Activated T-cell treated with anti-CD3 and anti-CD28 coated beads, Interleukin-2, amount 50 U/mL, for 72 hours (primary cell): Measurements from ENCODE around the gene ZBTB38. TPM values are rescaled to one million over a fixed set of nuclear protein-coding genes. Genes with fewer than 3 reads are reported as not detected.

ENCODE experiments used
- ATAC-seq, 2 donors: fragments of 150-1000 bp; cut with Tn5 transposase; replicated peaks in 1 of 2; 2 replicates each; pipeline ENCODE4 v1.10.0; 2021; ENCODE audit warnings: moderate library complexity in 2 of 2, mild to moderate bottlenecking in 1 of 2
- DNase-seq, 2 donors: peaks; one replicate each; pipeline ENCODE4 v3.0.0; 2021 to 2022; ENCODE audit warnings: mixed read lengths in 1 of 2
- H3K27ac Mint-ChIP-seq: one replicate; pipeline ENCODE4 v1.8.0; 2022; ENCODE audit warnings: mild to moderate bottlenecking, moderate library complexity, mixed read lengths
- H3K27me3 Mint-ChIP-seq: one replicate; pipeline ENCODE4 v1.8.0; 2022; ENCODE audit warnings: low read depth, mixed read lengths
- H3K36me3 Mint-ChIP-seq, 2 donors: one replicate each; pipeline ENCODE4 v1.8.0; 2022; ENCODE audit warnings: mixed read lengths in 2 of 2, mild to moderate bottlenecking in 1 of 2; ENCODE audit not compliant: insufficient read depth in 2 of 2
- H3K4me1 Mint-ChIP-seq: one replicate; pipeline ENCODE4 v1.8.0; 2022; ENCODE audit warnings: low read depth, mixed read lengths
- H3K4me3 Mint-ChIP-seq, 2 donors: one replicate each; pipeline ENCODE4 v1.8.0; 2022; ENCODE audit warnings: mild to moderate bottlenecking in 2 of 2, mixed read lengths in 2 of 2, moderate library complexity in 2 of 2
- H3K9me3 Mint-ChIP-seq, 2 donors: one replicate each; pipeline ENCODE4 v1.8.0; 2022; ENCODE audit warnings: mixed read lengths in 2 of 2
- total RNA-seq, 2 donors: library from RNA; stranded (reverse); gene quantifications; one replicate each; pipeline ENCODE4 v1.2.3, GENCODE V29; 2022

Gene ZBTB38
- total RNA-seq, 2 donors from 2014 or later, result 50.7 to 82.9 TPM

GRCh38 chr3:141343865-141344271 lies 24.4 kb upstream of the ZBTB38 start:
- Mint-ChIP-seq H3K4me3 (no peak overlapping the region), H3K9me3 (peaks cover 0 to 3% of the 10 kb centered on the region in 2 donors), H3K36me3 (no peaks in the 10 kb centered on the region), H3K4me1 (no peaks in the 10 kb centered on the region), H3K27me3 (peaks cover 4% of the 10 kb centered on the region), H3K27ac (no peak overlapping the region)
- ATAC-seq (no peak), DNase-seq (no peak)

GRCh38 chr3:141345528-141345927 lies 22.8 kb upstream of the ZBTB38 start:
- Mint-ChIP-seq H3K9me3 (peaks cover 2 to 7% of the 10 kb centered on the region in 2 donors), H3K4me1 (no peaks in the 10 kb centered on the region), H3K27ac (no peak overlapping the region), H3K4me3 (no peak overlapping the region), H3K36me3 (peaks cover 4 to 6% of the 10 kb centered on the region in 2 donors), H3K27me3 (peaks cover 4% of the 10 kb centered on the region)
- ATAC-seq (no peak), DNase-seq (no peak)

DNA sequence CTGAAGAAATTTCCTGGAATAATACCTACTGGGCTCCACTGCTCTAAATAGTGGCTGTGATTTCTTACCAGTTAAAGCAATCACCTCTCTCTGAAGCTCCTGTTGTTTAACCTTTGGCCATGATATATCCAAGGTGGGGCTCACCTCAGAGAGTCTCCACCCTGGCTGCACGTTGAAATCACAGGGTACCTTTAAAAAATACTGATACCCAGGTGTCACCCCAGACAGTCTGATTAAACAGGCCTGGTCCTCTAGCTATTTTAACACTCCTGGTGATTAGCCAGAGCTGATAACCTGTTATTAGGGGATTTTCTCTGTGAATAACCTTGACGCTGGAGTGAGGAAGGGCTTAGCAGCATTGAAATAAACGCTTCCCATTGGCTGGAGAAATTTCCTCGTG lies 22.3 kb upstream of the ZBTB38 start:
- Mint-ChIP-seq H3K4me1 (no peaks in the 10 kb centered on the region), H3K27me3 (peaks cover 4% of the 10 kb centered on the region), H3K27ac (no peak overlapping the region), H3K9me3 (peaks cover 2 to 7% of the 10 kb centered on the region in 2 donors), H3K4me3 (no peak overlapping the region), H3K36me3 (peaks cover 4 to 6% of the 10 kb centered on the region in 2 donors)
- no peak for ATAC-seq
- DNase-seq, result no peak

GRCh38 chr3:141346418-141346817 lies 21.9 kb upstream of the ZBTB38 start:
- DNase-seq (no peak), ATAC-seq (no peak)
- no peaks in the 10 kb centered on the region for H3K4me1 Mint-ChIP-seq
- H3K27ac Mint-ChIP-seq, result no peak overlapping the region
- peaks cover 4 to 6% of the 10 kb centered on the region in 2 donors for H3K36me3 Mint-ChIP-seq
- no peak overlapping the region for H3K4me3 Mint-ChIP-seq
- peaks cover 2 to 5% of the 10 kb centered on the region in 2 donors for H3K9me3 Mint-ChIP-seq
- peaks cover 4% of the 10 kb centered on the region for H3K27me3 Mint-ChIP-seq

GRCh38 chr3:141346839-141347238 lies 21.5 kb upstream of the ZBTB38 start:
- H3K36me3 Mint-ChIP-seq, result peaks cover 4 to 6% of the 10 kb centered on the region in 2 donors
- no peak for ATAC-seq
- no peak overlapping the region for H3K4me3 Mint-ChIP-seq

GRCh38 chr3:141348837-141349236 lies 19.5 kb upstream of the ZBTB38 start:
- Mint-ChIP-seq H3K27ac (no peak overlapping the region), H3K4me3 (no peak overlapping the region), H3K36me3 (peaks cover 4 to 6% of the 10 kb centered on the region in 2 donors), H3K27me3 (no peaks in the 10 kb centered on the region), H3K4me1 (no peaks in the 10 kb centered on the region), H3K9me3 (peaks cover 2 to 5% of the 10 kb centered on the region in 2 donors)
- ATAC-seq (no peak), DNase-seq (no peak)

More at GRCh38 chr3:141346839-141347238, 21.5 kb upstream of the ZBTB38 start:
- Mint-ChIP-seq H3K4me1 (no peaks in the 10 kb centered on the region), H3K27ac (no peak overlapping the region), H3K27me3 (peaks cover 4% of the 10 kb centered on the region), H3K9me3 (peaks cover 2 to 5% of the 10 kb centered on the region in 2 donors)
- DNase-seq, result no peak

DNA sequence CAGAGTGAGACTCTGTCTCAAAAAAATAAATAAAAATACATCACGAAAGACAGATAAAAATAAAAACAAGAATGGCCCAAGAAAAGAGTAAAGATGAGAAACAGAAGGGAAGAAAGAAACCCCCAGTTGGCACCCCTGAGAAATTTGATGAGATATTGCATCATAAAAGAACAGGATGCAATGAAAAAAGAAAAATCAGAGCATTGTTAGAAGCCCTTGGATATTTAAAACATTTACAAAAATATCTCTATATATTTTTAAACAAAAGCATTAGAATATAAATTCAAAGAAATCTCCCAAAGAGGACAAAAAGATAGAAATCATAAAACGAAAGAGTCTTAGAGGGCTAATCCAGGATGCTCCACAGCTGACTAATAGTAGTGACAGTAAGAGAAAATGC lies 18.6 kb upstream of the ZBTB38 start:
- peaks cover 4 to 6% of the 10 kb centered on the region in 2 donors for H3K36me3 Mint-ChIP-seq
- no peak for ATAC-seq

DNA sequence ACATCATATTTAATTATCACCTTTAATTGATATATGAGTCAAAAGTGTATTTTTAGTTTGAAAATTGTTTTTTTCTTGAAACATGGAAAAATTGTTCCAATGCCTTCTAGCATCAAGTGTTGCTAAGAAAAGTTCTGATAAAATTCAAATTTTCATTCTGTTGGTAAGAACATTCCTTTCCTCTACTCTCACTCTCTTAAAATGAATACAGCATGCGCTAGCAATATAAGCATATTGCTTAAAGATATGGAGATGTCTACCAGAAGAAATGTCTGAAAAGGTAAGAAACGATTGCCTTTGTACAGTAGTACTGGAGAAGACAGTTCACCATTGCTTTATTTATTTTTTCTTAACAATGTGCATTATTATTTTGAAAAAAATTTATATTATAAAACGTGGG lies 17.6 kb upstream of the ZBTB38 start:
- peaks cover 2 to 5% of the 10 kb centered on the region in 2 donors for H3K9me3 Mint-ChIP-seq
- peaks cover 4 to 6% of the 10 kb centered on the region in 2 donors for H3K36me3 Mint-ChIP-seq

More for the DNA sequence above, 18.6 kb upstream of the ZBTB38 start:
- Mint-ChIP-seq H3K27ac (no peak overlapping the region), H3K4me3 (no peak overlapping the region), H3K9me3 (peaks cover 2 to 5% of the 10 kb centered on the region in 2 donors), H3K27me3 (peaks cover 6% of the 10 kb centered on the region), H3K4me1 (no peaks in the 10 kb centered on the region)
- no peak for DNase-seq

DNA sequence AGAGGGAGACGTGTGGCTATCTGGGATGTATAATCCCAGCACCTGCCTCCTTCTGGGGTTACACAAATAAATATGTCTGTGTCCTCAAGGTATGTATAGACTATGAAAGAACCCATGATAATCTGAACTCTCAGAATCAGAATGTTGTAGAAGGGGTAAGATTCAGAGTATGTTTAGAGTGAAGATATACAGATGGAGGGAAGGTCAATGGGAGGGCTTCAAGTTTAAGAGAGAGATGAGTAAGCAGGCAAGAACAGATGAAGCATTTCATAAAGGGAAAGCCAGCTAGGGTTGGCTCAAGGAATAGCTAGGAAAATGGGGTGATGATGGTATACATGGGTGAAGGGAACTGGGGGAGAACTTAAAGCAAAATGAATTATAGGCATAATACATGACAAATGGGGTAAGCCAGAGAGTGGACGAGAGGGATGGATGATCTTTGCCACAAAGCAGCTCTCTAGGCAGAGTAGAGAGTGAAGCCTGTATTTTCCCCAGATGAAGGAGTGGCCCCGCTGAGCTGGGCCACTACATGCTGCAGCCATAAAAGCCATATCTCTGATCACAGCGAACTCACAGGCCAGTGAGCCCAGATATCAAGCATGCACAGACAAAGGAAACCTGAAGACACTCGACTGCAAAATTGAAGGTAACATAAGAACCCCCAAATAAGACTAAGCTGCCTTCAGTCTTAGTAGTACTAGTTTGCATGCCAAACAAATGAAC lies 15.9 kb upstream of the ZBTB38 start:
- ATAC-seq (no peak), DNase-seq (no peak)
- Mint-ChIP-seq H3K9me3 (peaks cover 2 to 5% of the 10 kb centered on the region in 2 donors), H3K4me3 (no peak overlapping the region), H3K27ac (no peak overlapping the region), H3K36me3 (peaks cover 4 to 6% of the 10 kb centered on the region in 2 donors), H3K27me3 (peaks cover 6% of the 10 kb centered on the region), H3K4me1 (no peaks in the 10 kb centered on the region)

More for the DNA sequence above, 17.6 kb upstream of the ZBTB38 start:
- no peak for DNase-seq
- Mint-ChIP-seq H3K27ac (no peak overlapping the region), H3K27me3 (peaks cover 6% of the 10 kb centered on the region), H3K4me3 (no peak overlapping the region), H3K4me1 (no peaks in the 10 kb centered on the region)
- ATAC-seq, result no peak

DNA sequence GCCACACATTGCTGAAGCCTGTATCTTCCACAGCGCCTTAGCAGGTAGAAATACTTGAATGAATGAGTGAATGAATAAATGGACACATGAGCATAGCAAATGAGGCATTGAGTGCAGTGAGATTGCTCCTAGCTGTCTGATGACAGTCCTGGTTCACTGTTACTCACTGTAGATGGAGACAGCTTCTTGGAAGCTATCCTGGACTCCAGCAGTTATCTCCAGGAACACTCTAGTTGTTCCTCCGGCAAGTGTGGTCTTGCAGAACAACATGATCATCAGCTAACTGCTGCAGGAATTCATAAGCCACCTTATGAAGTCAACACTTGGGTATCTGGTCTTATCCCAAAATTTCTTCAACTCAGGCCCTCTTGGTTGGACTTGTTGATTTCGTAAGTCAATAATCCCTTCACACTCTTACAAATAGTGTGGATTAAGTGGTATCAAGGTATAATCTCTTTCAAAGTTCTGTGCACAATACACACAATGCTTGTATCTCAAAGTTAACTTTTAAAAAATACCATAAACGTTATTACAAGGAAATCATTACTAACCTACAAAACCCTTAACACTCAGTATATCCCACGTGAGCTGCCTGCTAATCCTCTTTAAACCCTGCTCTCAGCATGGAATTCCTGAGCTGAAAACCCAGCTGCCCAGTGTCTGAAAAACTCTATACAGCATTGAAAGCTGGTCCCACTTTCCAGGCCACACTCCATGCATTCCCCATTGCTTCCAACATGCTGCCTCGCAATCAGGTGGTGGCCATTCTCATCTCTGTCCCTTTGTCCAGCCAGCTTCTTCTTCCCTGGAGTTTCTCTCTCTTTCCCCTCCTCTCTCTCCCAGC lies 14.4 kb upstream of the ZBTB38 start:
- Mint-ChIP-seq H3K9me3 (peaks cover 2 to 4% of the 10 kb centered on the region in 2 donors), H3K36me3 (peaks cover 4 to 6% of the 10 kb centered on the region in 2 donors), H3K4me3 (no peak overlapping the region), H3K27ac (no peak overlapping the region), H3K4me1 (no peaks in the 10 kb centered on the region), H3K27me3 (peaks cover 6% of the 10 kb centered on the region)
- ATAC-seq, result no peak
- DNase-seq, result no peak

DNA sequence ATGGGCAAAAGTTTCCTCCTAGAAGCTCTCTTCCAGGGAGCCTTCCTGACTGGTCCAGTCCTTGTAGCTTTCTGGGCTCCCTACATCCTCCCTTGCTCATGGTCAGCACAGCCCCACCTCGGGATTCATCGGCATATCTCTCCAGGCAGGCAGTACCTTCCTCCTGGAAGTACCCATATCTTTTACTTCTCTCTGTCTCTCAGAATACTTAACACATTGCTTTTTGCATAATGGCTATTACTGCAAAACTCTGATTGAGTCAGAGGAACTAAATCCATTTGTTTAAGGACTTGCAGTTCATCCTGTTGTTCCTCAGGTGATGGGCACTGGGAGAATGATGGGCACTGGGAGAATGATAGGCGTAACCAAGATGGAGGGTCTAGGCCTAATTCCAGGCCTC lies 13.8 kb upstream of the ZBTB38 start:
- ATAC-seq, result no peak
- Mint-ChIP-seq H3K4me1 (no peaks in the 10 kb centered on the region), H3K9me3 (peaks cover 1 to 2% of the 10 kb centered on the region in 2 donors), H3K27ac (no peak overlapping the region), H3K36me3 (peaks cover 1 to 2% of the 10 kb centered on the region in 2 donors), H3K4me3 (no peak overlapping the region), H3K27me3 (peaks cover 6% of the 10 kb centered on the region)
- DNase-seq, result no peak

GRCh38 chr3:141355242-141355641 lies 13.1 kb upstream of the ZBTB38 start:
- no peak for ATAC-seq
- H3K36me3 Mint-ChIP-seq, result peaks cover 1% of the 10 kb centered on the region in 2 donors
- peaks cover 6% of the 10 kb centered on the region for H3K27me3 Mint-ChIP-seq
- DNase-seq, result no peak
- no peak overlapping the region for H3K27ac Mint-ChIP-seq
- no peaks in the 10 kb centered on the region for H3K4me1 Mint-ChIP-seq
- no peak overlapping the region for H3K4me3 Mint-ChIP-seq
- peaks cover 0 to 2% of the 10 kb centered on the region in 2 donors for H3K9me3 Mint-ChIP-seq

DNA sequence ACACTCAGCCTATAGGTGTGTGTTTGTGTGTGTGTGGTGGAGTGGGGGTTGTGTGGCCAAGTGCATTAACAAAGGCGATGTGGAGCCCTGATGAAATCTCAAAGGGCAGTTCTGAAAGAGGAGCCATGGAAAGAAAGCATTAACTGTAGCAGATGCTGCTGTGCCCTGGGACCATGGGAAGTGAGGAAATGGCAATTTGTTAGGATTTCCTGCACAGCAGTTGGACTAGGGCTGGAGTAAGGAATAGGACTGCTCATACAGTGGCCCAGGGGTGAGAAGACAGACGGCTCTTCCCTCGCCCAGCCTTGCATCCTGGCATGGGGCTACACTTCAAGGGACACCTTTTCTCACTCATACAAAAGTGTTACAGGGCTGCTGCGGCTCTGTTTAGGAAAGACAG lies 12.3 kb upstream of the ZBTB38 start:
- Mint-ChIP-seq H3K27me3 (peaks cover 6% of the 10 kb centered on the region), H3K4me1 (peaks cover 6% of the 10 kb centered on the region), H3K9me3 (no peaks in the 10 kb centered on the region), H3K4me3 (no peak overlapping the region), H3K36me3 (no peaks in the 10 kb centered on the region), H3K27ac (no peak overlapping the region)
- no peak for DNase-seq
- ATAC-seq, result no peak
